K562 (cell line): ENCODE results near the gene ITGAD. TPM values are rescaled to one million over a fixed set of nuclear protein-coding genes. Genes with fewer than 3 reads are reported as not detected.

ENCODE experiments used
- ARID1B ChIP-seq: fragments of 450-650 bp; IDR thresholded peaks from 2 replicates; pipeline ENCODE4 v1.6.1; 2016; ENCODE audit warnings: antibody characterized with exemption, mild to moderate bottlenecking, inconsistent platforms
- CREBBP ChIP-seq: IDR thresholded peaks from one replicate; pipeline ENCODE4 v1.6.1; 2012; ENCODE audit warnings: low read depth, mild to moderate bottlenecking, control low read depth, inconsistent platforms, low read length
- KAT7 ChIP-seq: sonication (generic); formaldehyde crosslinking; IDR thresholded peaks from 2 replicates; pipeline ENCODE4 v1.8.0; 2022; ENCODE audit warnings: missing genetic modification reagents, mild to moderate bottlenecking, borderline replicate concordance
- MCM5 ChIP-seq: fragments of 450-650 bp; IDR thresholded peaks from 2 replicates; pipeline ENCODE4 v1.6.1; 2016; ENCODE audit warnings: low read depth
- MTA1 ChIP-seq: fragments of 450-650 bp; IDR thresholded peaks from 2 replicates; pipeline ENCODE4 v1.6.1; 2017; ENCODE audit warnings: borderline replicate concordance
- NFXL1 ChIP-seq: fragments of 450-650 bp; formaldehyde crosslinking; IDR thresholded peaks from 2 replicates; pipeline ENCODE4 v1.4.0; 2021; ENCODE audit warnings: mild to moderate bottlenecking
- PHB2 ChIP-seq: fragments of 450-650 bp; IDR thresholded peaks from 2 replicates; pipeline ENCODE4 v1.6.1; 2017; ENCODE audit warnings: low read depth
- PHTF2 ChIP-seq: fragments of 250-450 bp; sonication (Bioruptor Pico); IDR thresholded peaks from 2 replicates; pipeline ENCODE4 v1.5.0; 2021; ENCODE audit warnings: mild to moderate bottlenecking
- POLR3A ChIP-seq: IDR thresholded peaks from 2 replicates; pipeline ENCODE4 v1.6.1; 2011; ENCODE audit warnings: borderline replicate concordance, mild to moderate bottlenecking, moderate library complexity; ENCODE audit not compliant: insufficient read length, insufficient read depth; ENCODE audit errors: extremely low read depth
- PRPF4 ChIP-seq: fragments of 200-400 bp; formaldehyde crosslinking; IDR thresholded peaks from one replicate; pipeline ENCODE4 v1.6.1; 2017; ENCODE audit warnings: low read length, low read depth, mild to moderate bottlenecking; ENCODE audit not compliant: insufficient read depth, poor library complexity, severe bottlenecking
- RCOR1 ChIP-seq, 2 experiments: IDR thresholded peaks; 2 replicates each; pipeline ENCODE4 v1.6.1; 2012; ENCODE audit warnings: low read depth in 2 of 2, low read length in 2 of 2, borderline replicate concordance in 1 of 2, improper control_type of control experiment in 1 of 2
- ZFP30 ChIP-seq: fragments of 250-450 bp; sonication (Bioruptor Pico); IDR thresholded peaks from 2 replicates; pipeline ENCODE4 v1.8.0; 2022; ENCODE audit warnings: moderate library complexity, mild to moderate bottlenecking, inconsistent platforms, borderline replicate concordance
- polyA plus RNA-seq, 8 experiments: library from polyadenylated mRNA; depleted of rRNA in 4 of 8; stranded (reverse) in 5 of 8; unstranded in 3 of 8; fragments of >200 nt; fragmentation: Nextera tagmentation in 2 of 8; fragmentation: Illumina TruSeq in 1 of 8; extraction: Ambion mirVana in 2 of 8; extraction: Trizol in 1 of 8; gene quantifications; 2 replicates each; pipeline versions ENCODE4 v1.2.1 to v1.2.3, GENCODE V29; 2011 to 2014; ENCODE audit warnings: inconsistent platforms in 1 of 8, missing spikeins in 1 of 8
- total RNA-seq, 7 experiments: library from RNA; depleted of rRNA in 6 of 7; stranded (reverse); fragments of >200 nt in 6 of 7; fragmentation: Illumina TruSeq in 2 of 7; extraction: Trizol in 2 of 7; gene quantifications; 2 replicates each; pipeline versions ENCODE4 v1.2.1 to v1.2.3, GENCODE V29; 2011 to 2021; ENCODE audit warnings: low replicate concordance in 1 of 7
- TF ChIP-seq, protein P1 (sequence below): sonication (generic); formaldehyde crosslinking; IDR thresholded peaks from 2 replicates; pipeline ENCODE4 v1.8.0; 2022; ENCODE audit warnings: mild to moderate bottlenecking, missing genetic modification reagents, borderline replicate concordance
- TF ChIP-seq, protein P2 (sequence below): fragments of 450-650 bp; IDR thresholded peaks from 2 replicates; pipeline ENCODE4 v1.6.1; 2016
- TF ChIP-seq, protein P3 (sequence below): sonication (generic); formaldehyde crosslinking; IDR thresholded peaks from 2 replicates; pipeline ENCODE4 v1.8.1; 2023; ENCODE audit warnings: missing genetic modification reagents, mild to moderate bottlenecking, borderline replicate concordance
- TF ChIP-seq, protein P4 (sequence below): IDR thresholded peaks from 2 replicates; pipeline ENCODE4 v1.6.1; 2011; ENCODE audit not compliant: insufficient read length; ENCODE audit errors: extremely low read depth

Gene ITGAD
- total and polyA plus RNA-seq, 9 of the 15 experiments (the other 6 are each of a cell fraction or from before 2014, with no cell fraction given), result not detected

DNA sequence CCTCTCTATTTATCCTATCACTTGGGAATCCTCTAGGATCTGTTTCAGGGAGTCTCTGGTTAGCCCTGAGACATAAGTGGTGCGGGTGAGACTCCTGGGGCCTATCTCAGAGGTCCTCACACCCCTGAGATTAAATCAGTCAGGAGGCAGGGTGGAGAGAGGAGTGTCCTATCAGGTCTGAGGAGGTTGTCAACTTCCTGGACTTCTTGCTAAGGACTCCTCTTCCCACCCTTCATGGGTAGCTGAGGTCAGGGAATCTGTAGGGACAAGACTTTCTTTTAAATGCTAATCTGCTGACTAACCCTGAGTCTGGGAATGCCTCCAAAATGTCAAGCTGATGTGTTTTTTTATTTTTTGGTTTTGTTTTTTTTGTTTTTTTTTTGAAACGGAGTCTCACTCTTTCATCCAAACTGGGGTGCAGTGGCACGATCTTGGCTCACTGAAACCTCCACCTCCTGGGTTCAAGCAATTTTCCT, 59.5 kb downstream of the ITGAD start (continued):
- TF ChIP-seq, protein P1, sequence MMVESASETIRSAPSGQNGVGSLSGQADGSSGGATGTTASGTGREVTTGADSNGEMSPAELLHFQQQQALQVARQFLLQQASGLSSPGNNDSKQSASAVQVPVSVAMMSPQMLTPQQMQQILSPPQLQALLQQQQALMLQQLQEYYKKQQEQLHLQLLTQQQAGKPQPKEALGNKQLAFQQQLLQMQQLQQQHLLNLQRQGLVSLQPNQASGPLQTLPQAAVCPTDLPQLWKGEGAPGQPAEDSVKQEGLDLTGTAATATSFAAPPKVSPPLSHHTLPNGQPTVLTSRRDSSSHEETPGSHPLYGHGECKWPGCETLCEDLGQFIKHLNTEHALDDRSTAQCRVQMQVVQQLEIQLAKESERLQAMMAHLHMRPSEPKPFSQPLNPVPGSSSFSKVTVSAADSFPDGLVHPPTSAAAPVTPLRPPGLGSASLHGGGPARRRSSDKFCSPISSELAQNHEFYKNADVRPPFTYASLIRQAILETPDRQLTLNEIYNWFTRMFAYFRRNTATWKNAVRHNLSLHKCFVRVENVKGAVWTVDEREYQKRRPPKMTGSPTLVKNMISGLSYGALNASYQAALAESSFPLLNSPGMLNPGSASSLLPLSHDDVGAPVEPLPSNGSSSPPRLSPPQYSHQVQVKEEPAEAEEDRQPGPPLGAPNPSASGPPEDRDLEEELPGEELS (CRISPR knock-in tag), result no peak
- no peak for TF ChIP-seq PRPF4
- no peak for TF ChIP-seq ZFP30 (CRISPR knock-in tag)
- TF ChIP-seq, protein P2, sequence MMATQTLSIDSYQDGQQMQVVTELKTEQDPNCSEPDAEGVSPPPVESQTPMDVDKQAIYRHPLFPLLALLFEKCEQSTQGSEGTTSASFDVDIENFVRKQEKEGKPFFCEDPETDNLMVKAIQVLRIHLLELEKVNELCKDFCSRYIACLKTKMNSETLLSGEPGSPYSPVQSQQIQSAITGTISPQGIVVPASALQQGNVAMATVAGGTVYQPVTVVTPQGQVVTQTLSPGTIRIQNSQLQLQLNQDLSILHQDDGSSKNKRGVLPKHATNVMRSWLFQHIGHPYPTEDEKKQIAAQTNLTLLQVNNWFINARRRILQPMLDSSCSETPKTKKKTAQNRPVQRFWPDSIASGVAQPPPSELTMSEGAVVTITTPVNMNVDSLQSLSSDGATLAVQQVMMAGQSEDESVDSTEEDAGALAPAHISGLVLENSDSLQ, result peak; percentile 26; the same call in 1 of the 2 replicates
- TF ChIP-seq KAT7, result no peak
- 0 out of 2 replicates have a peak, but pooled peaks have one; percentile 32 for TF ChIP-seq MTA1
- TF ChIP-seq, protein P3, sequence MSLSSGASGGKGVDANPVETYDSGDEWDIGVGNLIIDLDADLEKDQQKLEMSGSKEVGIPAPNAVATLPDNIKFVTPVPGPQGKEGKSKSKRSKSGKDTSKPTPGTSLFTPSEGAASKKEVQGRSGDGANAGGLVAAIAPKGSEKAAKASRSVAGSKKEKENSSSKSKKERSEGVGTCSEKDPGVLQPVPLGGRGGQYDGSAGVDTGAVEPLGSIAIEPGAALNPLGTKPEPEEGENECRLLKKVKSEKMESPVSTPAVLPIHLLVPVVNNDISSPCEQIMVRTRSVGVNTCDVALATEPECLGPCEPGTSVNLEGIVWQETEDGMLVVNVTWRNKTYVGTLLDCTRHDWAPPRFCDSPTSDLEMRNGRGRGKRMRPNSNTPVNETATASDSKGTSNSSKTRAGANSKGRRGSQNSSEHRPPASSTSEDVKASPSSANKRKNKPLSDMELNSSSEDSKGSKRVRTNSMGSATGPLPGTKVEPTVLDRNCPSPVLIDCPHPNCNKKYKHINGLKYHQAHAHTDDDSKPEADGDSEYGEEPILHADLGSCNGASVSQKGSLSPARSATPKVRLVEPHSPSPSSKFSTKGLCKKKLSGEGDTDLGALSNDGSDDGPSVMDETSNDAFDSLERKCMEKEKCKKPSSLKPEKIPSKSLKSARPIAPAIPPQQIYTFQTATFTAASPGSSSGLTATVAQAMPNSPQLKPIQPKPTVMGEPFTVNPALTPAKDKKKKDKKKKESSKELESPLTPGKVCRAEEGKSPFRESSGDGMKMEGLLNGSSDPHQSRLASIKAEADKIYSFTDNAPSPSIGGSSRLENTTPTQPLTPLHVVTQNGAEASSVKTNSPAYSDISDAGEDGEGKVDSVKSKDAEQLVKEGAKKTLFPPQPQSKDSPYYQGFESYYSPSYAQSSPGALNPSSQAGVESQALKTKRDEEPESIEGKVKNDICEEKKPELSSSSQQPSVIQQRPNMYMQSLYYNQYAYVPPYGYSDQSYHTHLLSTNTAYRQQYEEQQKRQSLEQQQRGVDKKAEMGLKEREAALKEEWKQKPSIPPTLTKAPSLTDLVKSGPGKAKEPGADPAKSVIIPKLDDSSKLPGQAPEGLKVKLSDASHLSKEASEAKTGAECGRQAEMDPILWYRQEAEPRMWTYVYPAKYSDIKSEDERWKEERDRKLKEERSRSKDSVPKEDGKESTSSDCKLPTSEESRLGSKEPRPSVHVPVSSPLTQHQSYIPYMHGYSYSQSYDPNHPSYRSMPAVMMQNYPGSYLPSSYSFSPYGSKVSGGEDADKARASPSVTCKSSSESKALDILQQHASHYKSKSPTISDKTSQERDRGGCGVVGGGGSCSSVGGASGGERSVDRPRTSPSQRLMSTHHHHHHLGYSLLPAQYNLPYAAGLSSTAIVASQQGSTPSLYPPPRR, result no peak
- TF ChIP-seq MCM5, result no peak
- no peak for TF ChIP-seq POLR3A
- no peak for TF ChIP-seq CREBBP
- TF ChIP-seq RCOR1 (IDR thresholded peaks at IDR 0.05; ENCODE audit: borderline replicate concordance in 1 of 2, low read depth in 2 of 2, low read length in 2 of 2), result peak in 1 of 2 experiments; percentile 65; a peak in 1 of 4 replicates
- no peak for TF ChIP-seq PHB2
- TF ChIP-seq, protein P4, sequence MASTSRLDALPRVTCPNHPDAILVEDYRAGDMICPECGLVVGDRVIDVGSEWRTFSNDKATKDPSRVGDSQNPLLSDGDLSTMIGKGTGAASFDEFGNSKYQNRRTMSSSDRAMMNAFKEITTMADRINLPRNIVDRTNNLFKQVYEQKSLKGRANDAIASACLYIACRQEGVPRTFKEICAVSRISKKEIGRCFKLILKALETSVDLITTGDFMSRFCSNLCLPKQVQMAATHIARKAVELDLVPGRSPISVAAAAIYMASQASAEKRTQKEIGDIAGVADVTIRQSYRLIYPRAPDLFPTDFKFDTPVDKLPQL, result no peak
- no peak for TF ChIP-seq PHTF2 (CRISPR knock-in tag)
- TF ChIP-seq NFXL1 (CRISPR knock-in tag), result no peak
- TF ChIP-seq ARID1B, result peak; percentile 28; the same call in 1 of the 2 replicates
